ENCODE data around the gene MAST4.

GRCh38 chr5:67033880-67034651 lies 437.9 kb downstream of the MAST4 start:
- TF ChIP-seq CTCF (IDR thresholded peaks at IDR 0.05; ENCODE audit: low read depth, low read length, poor library complexity, severe bottlenecking) (no peak), EZH2phosphoT487 (IDR thresholded peaks at IDR 0.05; ENCODE audit: borderline replicate concordance, low read length) (no peak)

All from DOHH2 (cell line).